ENCODE measurements around the gene HECW1.

DNA sequence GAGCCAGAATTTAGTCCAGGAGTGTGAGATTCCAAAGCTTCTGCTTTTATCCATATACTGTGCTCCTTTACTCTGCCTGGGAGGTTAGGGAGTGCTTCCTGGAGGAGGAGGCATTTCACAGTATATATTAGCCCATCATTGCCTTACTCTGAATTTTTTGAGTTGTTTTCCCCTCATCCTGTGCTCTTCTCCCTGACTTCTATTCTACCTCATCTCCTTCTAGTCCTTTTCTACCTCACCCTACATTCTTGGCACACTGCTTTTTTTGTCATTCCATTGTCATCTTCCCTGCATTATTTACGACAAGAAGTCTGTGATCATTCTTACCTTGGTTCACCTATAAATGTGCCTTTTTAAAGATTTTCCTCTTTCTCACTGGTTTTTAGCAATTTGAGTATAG, 491.8 kb downstream of the HECW1 start:
- TF ChIP-seq, protein P1, sequence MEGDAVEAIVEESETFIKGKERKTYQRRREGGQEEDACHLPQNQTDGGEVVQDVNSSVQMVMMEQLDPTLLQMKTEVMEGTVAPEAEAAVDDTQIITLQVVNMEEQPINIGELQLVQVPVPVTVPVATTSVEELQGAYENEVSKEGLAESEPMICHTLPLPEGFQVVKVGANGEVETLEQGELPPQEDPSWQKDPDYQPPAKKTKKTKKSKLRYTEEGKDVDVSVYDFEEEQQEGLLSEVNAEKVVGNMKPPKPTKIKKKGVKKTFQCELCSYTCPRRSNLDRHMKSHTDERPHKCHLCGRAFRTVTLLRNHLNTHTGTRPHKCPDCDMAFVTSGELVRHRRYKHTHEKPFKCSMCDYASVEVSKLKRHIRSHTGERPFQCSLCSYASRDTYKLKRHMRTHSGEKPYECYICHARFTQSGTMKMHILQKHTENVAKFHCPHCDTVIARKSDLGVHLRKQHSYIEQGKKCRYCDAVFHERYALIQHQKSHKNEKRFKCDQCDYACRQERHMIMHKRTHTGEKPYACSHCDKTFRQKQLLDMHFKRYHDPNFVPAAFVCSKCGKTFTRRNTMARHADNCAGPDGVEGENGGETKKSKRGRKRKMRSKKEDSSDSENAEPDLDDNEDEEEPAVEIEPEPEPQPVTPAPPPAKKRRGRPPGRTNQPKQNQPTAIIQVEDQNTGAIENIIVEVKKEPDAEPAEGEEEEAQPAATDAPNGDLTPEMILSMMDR (IDR thresholded peaks at IDR 0.05): no peak
- TF ChIP-seq POLR2AphosphoS5 (IDR thresholded peaks at IDR 0.05; ENCODE audit: low read depth, low read length) (no peak), SIN3A (IDR thresholded peaks at IDR 0.05; ENCODE audit: borderline replicate concordance, insufficient read depth, low read depth, low read length) (no peak)
